Stimulated activated CD4-positive, alpha-beta T cell treated with anti-CD3 and anti-CD28 coated beads, Interleukin-2, amount 100 ng/mL, for 4 hours (primary cell): Measurements from ENCODE around the gene THAP4.
"Not testable (repeated sequence)": the region's sequence is repeated elsewhere in the genome, so short reads cannot be mapped to it uniquely, and the experiment has no call there.

Experiments
- DNase-seq: peaks from one replicate; pipeline ENCODE4 v3.0.0-alpha.2; 2020; ENCODE audit warnings: low read depth

Gene THAP4

GRCh38 chr2:241665731-241666440 is 28.9 kb upstream of the THAP4 start:
- no peak for DNase-seq

- DNase-seq, result not testable (repeated sequence)
These were observed 25.8 kb upstream of the THAP4 start for GRCh38 chr2:241662731-241663130.

- no peak for DNase-seq
These were observed 23.7 kb upstream of the THAP4 start for GRCh38 chr2:241660593-241661213.

GRCh38 chr2:241659150-241659739 is 22.3 kb upstream of the THAP4 start:
- no peak for DNase-seq

- DNase-seq, result no peak
These were observed 21.3 kb upstream of the THAP4 start for GRCh38 chr2:241658296-241658695.

GRCh38 chr2:241657786-241658254 is 20.9 kb upstream of the THAP4 start:
- DNase-seq, result no peak

- no peak for DNase-seq
These were observed 19.3 kb upstream of the THAP4 start for GRCh38 chr2:241656190-241656741.

GRCh38 chr2:241655516-241656189 is 18.7 kb upstream of the THAP4 start:
- no peak for DNase-seq

- DNase-seq, result no peak
These were observed 17.6 kb upstream of the THAP4 start for GRCh38 chr2:241654551-241654950.

- no peak for DNase-seq
These were observed 16.3 kb upstream of the THAP4 start for GRCh38 chr2:241653210-241653750.

- DNase-seq, result no peak
These were observed 15.8 kb upstream of the THAP4 start for GRCh38 chr2:241652722-241653121.

GRCh38 chr2:241652142-241652541 is 15.2 kb upstream of the THAP4 start:
- DNase-seq, result no peak

- no peak for DNase-seq
These were observed 13.0 kb upstream of the THAP4 start for GRCh38 chr2:241649927-241650326.

- no peak for DNase-seq
These were observed 12.4 kb upstream of the THAP4 start for GRCh38 chr2:241649404-241649803.

- DNase-seq, result no peak
These were observed 11.5 kb upstream of the THAP4 start for GRCh38 chr2:241648453-241648852.

GRCh38 chr2:241645915-241646645 is 9.1 kb upstream of the THAP4 start:
- no peak for DNase-seq

- no peak for DNase-seq
These were observed 8.3 kb upstream of the THAP4 start for GRCh38 chr2:241645056-241645914.

GRCh38 chr2:241641631-241642030 is 4.7 kb upstream of the THAP4 start:
- DNase-seq, result no peak

GRCh38 chr2:241640165-241640795 is 3.3 kb upstream of the THAP4 start:
- no peak for DNase-seq

- DNase-seq, result no peak
These were observed 2.4 kb upstream of the THAP4 start for GRCh38 chr2:241639385-241639784.
